Neural cell (in vitro differentiated cells): ENCODE results near the gene TGFBR2. TPM values are rescaled to one million over a fixed set of nuclear protein-coding genes. Genes with fewer than 3 reads are reported as not detected.

Experiments used
- H2AFZ ChIP-seq: fragments of 200-600, 300-800 bp; sonication (generic), shearing (Covaris generic); 2 replicates; pipeline ENCODE4 v1.6.0; 2014; ENCODE audit warnings: low read depth, mild to moderate bottlenecking, antibody characterized with exemption, low read length, moderate library complexity
- H3F3A ChIP-seq: fragments of 200-600 bp; shearing (Covaris generic); 2 replicates; pipeline ENCODE4 v1.6.1; 2016; ENCODE audit warnings: mild to moderate bottlenecking, moderate library complexity, mixed read lengths, antibody characterized with exemption, low read length; ENCODE audit not compliant: insufficient read depth, poor library complexity, severe bottlenecking
- H3K27ac ChIP-seq: fragments of 200-600, 300-800 bp; sonication (generic), shearing (Covaris generic); 2 replicates; pipeline ENCODE4 v1.5.1; 2014; ENCODE audit warnings: mild to moderate bottlenecking, low read length, moderate library complexity
- H3K27me3 ChIP-seq: fragments of 300-800, 200-600 bp; sonication (generic), shearing (Covaris generic); 2 replicates; pipeline ENCODE4 v1.6.0; 2014; ENCODE audit warnings: mild to moderate bottlenecking, low read depth, low read length, moderate library complexity; ENCODE audit not compliant: insufficient read depth
- H3K36me3 ChIP-seq: fragments of 300-800, 200-600 bp; sonication (generic), shearing (Covaris generic); 2 replicates; pipeline ENCODE4 v1.5.1; 2014; ENCODE audit warnings: mild to moderate bottlenecking, antibody characterized with exemption, low read length, moderate library complexity; ENCODE audit not compliant: insufficient read depth
- H3K4me2 ChIP-seq: fragments of 300-800, 200-600 bp; sonication (generic), shearing (Covaris generic); 2 replicates; pipeline ENCODE4 v1.6.0; 2014; ENCODE audit warnings: mild to moderate bottlenecking, low read length
- H3K4me3 ChIP-seq: fragments of 300-800, 200-600 bp; sonication (generic), shearing (Covaris generic); 2 replicates; pipeline ENCODE4 v1.5.1; 2014; ENCODE audit warnings: mild to moderate bottlenecking, low read length, moderate library complexity
- H3K79me2 ChIP-seq: fragments of 200-600 bp; shearing (Covaris generic); replicated peaks from 2 replicates; pipeline ENCODE4 v1.6.0; 2014; ENCODE audit warnings: mild to moderate bottlenecking, low read length, moderate library complexity; ENCODE audit not compliant: insufficient read depth
- H3K9ac ChIP-seq: fragments of 300-800, 200-600 bp; sonication (generic), shearing (Covaris generic); 2 replicates; pipeline ENCODE4 v1.6.1; 2016; ENCODE audit warnings: mild to moderate bottlenecking, low read length, mixed read lengths
- H3K9me2 ChIP-seq: fragments of 200-600 bp; shearing (Covaris generic); 2 replicates; pipeline ENCODE4 v1.6.1; 2016; ENCODE audit warnings: mild to moderate bottlenecking, low read length, mixed read lengths; ENCODE audit not compliant: insufficient read depth
- H3K9me3 ChIP-seq: fragments of 200-600, 300-800 bp; sonication (generic), shearing (Covaris generic); 2 replicates; pipeline ENCODE4 v1.6.1; 2016; ENCODE audit warnings: mild to moderate bottlenecking, mixed run types, low read length, moderate library complexity, mixed read lengths
- H4K20me1 ChIP-seq: fragments of 200-600 bp; shearing (Covaris generic); 2 replicates; pipeline ENCODE4 v1.6.1; 2016; ENCODE audit warnings: mild to moderate bottlenecking, mixed run types; ENCODE audit not compliant: insufficient read depth
- CTCF ChIP-seq: fragments of 450-650 bp; IDR thresholded peaks from 2 replicates; pipeline ENCODE4 v1.5.1; 2014; ENCODE audit warnings: antibody characterized with exemption, mild to moderate bottlenecking, moderate library complexity; ENCODE audit not compliant: poor library complexity, severe bottlenecking
- EP300 ChIP-seq: fragments of 450-650 bp; conservative IDR thresholded peaks from 2 replicates; pipeline ENCODE4 v1.6.1; 2014; ENCODE audit warnings: antibody characterized with exemption, mild to moderate bottlenecking, moderate library complexity; ENCODE audit not compliant: poor library complexity, severe bottlenecking
- EZH2 ChIP-seq: fragments of 200-600, 300-800 bp; shearing (Covaris generic), sonication (generic); IDR thresholded peaks from 2 replicates; pipeline ENCODE4 v1.6.1; 2014; ENCODE audit warnings: antibody characterized with exemption, low read length, borderline replicate concordance, mild to moderate bottlenecking; ENCODE audit not compliant: insufficient read depth, poor library complexity, severe bottlenecking
- MXI1 ChIP-seq: fragments of 450-650 bp; conservative IDR thresholded peaks from 2 replicates; pipeline ENCODE4 v1.6.1; 2014; ENCODE audit warnings: antibody characterized with exemption, mild to moderate bottlenecking; ENCODE audit not compliant: poor library complexity, severe bottlenecking
- POLR2AphosphoS5 ChIP-seq: IDR thresholded peaks from 2 replicates; pipeline ENCODE4 v1.6.1; 2012
- RAD21 ChIP-seq: fragments of 450-650 bp; conservative IDR thresholded peaks from 2 replicates; pipeline ENCODE4 v1.6.1; 2014; ENCODE audit warnings: antibody characterized with exemption, mild to moderate bottlenecking, moderate library complexity
- REST ChIP-seq: IDR thresholded peaks from 2 replicates; pipeline ENCODE4 v1.6.1; 2012; ENCODE audit warnings: borderline replicate concordance
- SMC3 ChIP-seq: fragments of 450-650 bp; conservative IDR thresholded peaks from 2 replicates; pipeline ENCODE4 v1.6.1; 2014; ENCODE audit warnings: antibody characterized with exemption, mild to moderate bottlenecking, moderate library complexity; ENCODE audit not compliant: poor library complexity
- TAF1 ChIP-seq: IDR thresholded peaks from 2 replicates; pipeline ENCODE4 v1.6.1; 2012; ENCODE audit warnings: low read depth
- polyA plus RNA-seq: library from polyadenylated mRNA; depleted of rRNA; stranded (reverse); fragments of >200 nt; gene quantifications from 2 replicates; pipeline ENCODE4 v1.2.3, GENCODE V29; 2014

The TGFBR2 gene
- polyA plus RNA-seq, 1 donor from 2014 or later = not detected

GRCh38 chr3:30741889-30742288, 135.5 kb downstream of the TGFBR2 start:
- no peak for TF ChIP-seq SMC3
- no peak for TF ChIP-seq EP300
- TF ChIP-seq REST = no peak
- TF ChIP-seq TAF1 = no peak
- no peak for TF ChIP-seq POLR2AphosphoS5
- TF ChIP-seq MXI1 = no peak
- TF ChIP-seq CTCF = no peak
- TF ChIP-seq RAD21 = no peak
- TF ChIP-seq EZH2 = no peak
- no peaks in the 10 kb centered on the region for H3K9me3 ChIP-seq

GRCh38 chr3:30742796-30743619, 136.6 kb downstream of the TGFBR2 start:
- no peaks in the 10 kb centered on the region for H3K27me3 ChIP-seq
- H3K79me2 ChIP-seq = no peaks in the 10 kb centered on the region
- no peaks in the 10 kb centered on the region for H3K9me3 ChIP-seq
- no peaks in the 10 kb centered on the region for H3F3A ChIP-seq
- no peak overlapping the region for H3K4me3 ChIP-seq
- no peaks in the 10 kb centered on the region for H3K36me3 ChIP-seq
- no peak overlapping the region for H3K27ac ChIP-seq
- TF ChIP-seq SMC3 = no peak
- no peak for TF ChIP-seq EZH2
- TF ChIP-seq MXI1 = no peak
- no peak for TF ChIP-seq TAF1
- no peak for TF ChIP-seq EP300
- TF ChIP-seq REST = no peak
- no peak for TF ChIP-seq CTCF
- TF ChIP-seq RAD21 = no peak
- TF ChIP-seq POLR2AphosphoS5 = no peak
- H3K9ac ChIP-seq = no peak overlapping the region
- no peak overlapping the region for H3K4me2 ChIP-seq
- H4K20me1 ChIP-seq = no peaks in the 10 kb centered on the region
- no peak overlapping the region for H2AFZ ChIP-seq
- H3K9me2 ChIP-seq = no peaks in the 10 kb centered on the region

More at GRCh38 chr3:30741889-30742288, 135.5 kb downstream of the TGFBR2 start:
- no peaks in the 10 kb centered on the region for H3F3A ChIP-seq
- no peaks in the 10 kb centered on the region for H3K79me2 ChIP-seq
- H3K4me2 ChIP-seq = no peak overlapping the region
- no peaks in the 10 kb centered on the region for H3K9me2 ChIP-seq
- no peaks in the 10 kb centered on the region for H3K27me3 ChIP-seq
- no peak overlapping the region for H3K9ac ChIP-seq
- no peaks in the 10 kb centered on the region for H3K36me3 ChIP-seq
- no peak overlapping the region for H3K4me3 ChIP-seq
- H2AFZ ChIP-seq = no peak overlapping the region
- H3K27ac ChIP-seq = no peak overlapping the region
- H4K20me1 ChIP-seq = no peaks in the 10 kb centered on the region
